HG03558 (cell line): ENCODE measurements around the gene HAT1.
"Not testable (repeated sequence)": the region's sequence is repeated elsewhere in the genome, so short reads cannot be mapped to it uniquely, and the experiment has no call there.

Experiments used
- ATAC-seq: cut with Tn5 transposase; IDR thresholded peaks from one replicate; pipeline ENCODE4 v1.9.1; 2021; ENCODE audit warnings: moderate number of reproducible peaks; ENCODE audit not compliant: unreplicated experiment; ENCODE audit errors: extremely low read depth

HAT1 gene

DNA sequence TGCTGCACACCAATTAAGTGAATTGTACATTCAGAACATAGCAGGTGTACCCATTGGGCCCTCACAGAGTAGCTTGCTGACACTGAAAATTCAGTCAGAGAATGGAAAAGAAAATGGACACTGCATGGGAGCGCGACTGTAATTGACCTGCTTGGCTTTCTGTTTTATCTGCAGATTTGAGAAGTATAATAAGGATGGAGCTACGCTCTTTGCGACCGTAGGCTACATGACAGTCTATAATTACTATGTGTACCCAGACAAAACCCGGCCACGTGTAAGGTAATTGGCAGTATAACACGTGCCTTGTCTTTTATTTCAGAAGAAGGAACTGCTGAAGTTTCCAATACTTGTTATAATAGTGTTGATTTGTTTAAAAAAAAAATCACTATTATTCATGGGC lies 44.0 kb downstream of the HAT1 start:
- no peak for ATAC-seq

GRCh38 chr2:171966688-171967087 lies 44.4 kb downstream of the HAT1 start:
- ATAC-seq: no peak

- no peak for ATAC-seq
Measured at GRCh38 chr2:171968509-171968908, 46.2 kb downstream of the HAT1 start.

- no peak for ATAC-seq
Measured at GRCh38 chr2:171972329-171972982, 50.2 kb downstream of the HAT1 start.

- ATAC-seq: no peak
Measured at GRCh38 chr2:171979103-171979502, 56.8 kb downstream of the HAT1 start.

DNA sequence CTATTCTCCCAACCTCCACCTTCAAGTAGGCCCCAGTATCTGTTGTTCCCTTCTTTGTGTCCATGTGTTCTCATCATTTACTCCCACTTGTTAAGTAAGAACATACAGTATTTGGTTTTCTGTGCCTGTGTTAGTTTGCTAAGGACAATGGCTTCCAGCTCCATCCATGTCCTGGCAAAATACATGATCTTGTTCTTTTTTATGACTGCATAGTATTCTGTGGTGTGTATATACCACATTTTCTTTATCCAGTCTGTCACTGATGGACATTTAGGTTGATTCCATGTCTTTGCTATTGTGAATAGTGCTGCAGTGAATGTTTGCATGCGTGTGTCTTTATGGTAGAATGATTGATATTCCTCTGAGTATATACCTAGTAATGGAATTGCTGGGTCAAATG lies 61.7 kb downstream of the HAT1 start:
- not testable (repeated sequence) for ATAC-seq

GRCh38 chr2:171985076-171985475 lies 62.8 kb downstream of the HAT1 start:
- no peak for ATAC-seq

GRCh38 chr2:171986778-171987177 lies 64.5 kb downstream of the HAT1 start:
- no peak for ATAC-seq

GRCh38 chr2:171991027-171991426 lies 68.8 kb downstream of the HAT1 start:
- ATAC-seq: no peak

GRCh38 chr2:171995586-171995985 lies 73.3 kb downstream of the HAT1 start:
- no peak for ATAC-seq

GRCh38 chr2:171996021-171996420 lies 73.8 kb downstream of the HAT1 start:
- ATAC-seq: no peak

DNA sequence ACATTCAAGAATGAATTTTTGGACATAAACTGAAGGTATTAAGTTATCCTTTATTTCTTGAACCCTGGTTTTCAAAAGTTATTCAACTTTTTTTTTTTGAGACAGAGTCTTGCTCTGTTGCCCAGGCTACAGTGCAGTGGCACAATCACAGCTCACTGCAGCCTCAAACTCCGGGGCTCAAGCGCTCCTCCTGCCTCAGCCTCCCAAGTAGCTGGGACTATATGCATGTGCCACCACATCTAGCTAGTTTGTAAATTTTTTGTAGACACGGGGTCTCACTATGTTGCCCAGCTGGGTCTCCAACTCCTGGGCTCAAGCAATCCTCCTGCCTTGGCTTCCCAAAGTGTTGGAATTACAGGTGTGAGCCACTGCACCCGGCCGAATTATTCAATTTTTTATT lies 74.8 kb downstream of the HAT1 start:
- not testable (repeated sequence) for ATAC-seq

DNA sequence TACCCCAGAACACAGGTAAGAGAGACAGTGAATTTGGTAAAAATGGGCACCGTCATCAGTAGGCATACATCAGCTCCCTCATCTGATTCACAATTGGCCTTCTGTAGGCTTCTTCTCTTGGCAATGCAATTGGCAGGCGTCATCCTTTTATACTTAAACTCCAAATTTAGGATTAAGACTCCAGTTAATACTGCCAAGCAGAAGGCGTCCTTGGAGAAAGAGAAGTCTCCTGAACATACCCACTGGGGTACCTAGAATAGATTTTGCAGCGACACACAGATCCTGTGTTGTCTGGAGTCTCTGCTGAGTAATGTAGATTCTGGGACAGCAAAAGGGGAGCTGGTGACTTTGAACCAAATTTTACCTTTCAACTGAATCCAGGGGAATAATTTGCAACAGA lies 76.9 kb downstream of the HAT1 start:
- no peak for ATAC-seq

DNA sequence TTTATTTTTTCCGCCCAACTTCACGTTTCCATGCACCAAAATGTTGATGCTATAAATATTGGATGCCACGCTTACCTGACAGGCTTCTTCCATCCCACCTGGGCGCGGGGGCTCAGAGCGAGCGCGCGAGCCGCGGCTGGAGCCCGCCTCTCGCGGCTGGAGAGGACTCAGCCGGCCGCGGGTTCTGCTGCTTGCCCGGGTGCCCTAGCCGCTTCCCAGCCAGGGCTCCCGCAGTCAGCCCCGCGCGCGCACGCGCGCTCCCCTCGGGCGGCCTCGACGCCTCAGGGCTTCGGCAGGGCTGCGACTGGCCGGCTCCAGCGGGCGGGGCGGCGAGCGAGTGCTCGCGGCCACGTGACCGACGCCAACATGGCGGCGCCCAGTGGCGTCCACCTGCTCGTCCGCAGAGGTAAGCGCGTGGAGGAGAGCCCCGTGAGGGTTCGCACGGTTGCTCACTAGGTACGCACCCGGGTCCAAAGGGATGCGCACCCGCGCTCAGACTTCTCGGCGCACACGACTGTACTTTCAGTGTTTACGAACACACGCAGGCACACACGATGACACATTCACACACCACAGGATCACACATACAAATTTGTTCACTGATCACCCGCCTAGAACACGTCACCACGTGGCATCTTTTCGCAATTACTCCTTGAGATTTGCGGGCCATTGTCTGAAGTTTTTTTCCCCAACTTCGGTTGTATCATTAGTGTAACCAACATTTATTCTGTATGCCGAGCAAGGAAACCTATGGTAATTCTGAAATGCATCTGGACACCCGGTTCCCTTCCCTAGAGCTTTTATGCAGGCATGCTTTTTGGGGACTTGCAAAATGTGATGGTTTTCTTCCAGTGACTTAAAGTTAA lies 77.6 kb downstream of the HAT1 start, which contains the start of gene METAP1D:
Gene METAP1D, plus strand, starts transcription at position 350 of the 866 bp plus-strand sequence. Its CDS starts 17 bp downstream, at position 367.
- peak; percentile 81 for ATAC-seq

DNA sequence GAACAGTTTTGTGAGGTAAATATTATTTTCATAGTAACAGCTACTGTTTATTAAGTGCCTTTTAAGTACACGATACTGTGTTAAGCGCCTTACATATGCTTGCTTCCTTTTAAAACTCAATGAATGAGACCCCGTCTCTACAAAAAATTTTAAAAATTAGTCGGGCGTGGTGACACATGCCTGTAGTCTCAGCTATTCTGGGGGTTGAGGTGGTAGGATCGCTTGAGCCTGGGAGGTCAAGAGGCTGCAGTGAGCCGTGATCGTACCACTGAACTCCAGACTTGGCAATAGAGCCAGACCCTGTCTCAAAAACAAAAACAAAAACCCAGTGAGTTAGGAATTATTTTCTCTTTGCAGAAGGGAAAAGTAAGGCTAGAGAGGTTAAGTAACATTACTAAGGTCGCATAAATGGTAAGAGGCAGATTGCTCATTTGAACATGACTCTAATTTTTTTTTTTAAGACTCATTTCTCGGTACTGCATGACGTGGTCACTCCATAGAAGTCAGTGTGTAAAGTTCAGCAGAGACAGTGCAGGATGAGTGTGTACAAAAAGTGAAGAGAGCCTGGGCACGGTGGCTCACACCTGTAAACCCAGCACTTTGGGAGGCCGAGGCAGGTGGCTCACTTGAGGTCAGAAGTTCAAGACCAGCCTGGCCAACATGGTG lies 78.6 kb downstream of the HAT1 start:
- no peak for ATAC-seq

DNA sequence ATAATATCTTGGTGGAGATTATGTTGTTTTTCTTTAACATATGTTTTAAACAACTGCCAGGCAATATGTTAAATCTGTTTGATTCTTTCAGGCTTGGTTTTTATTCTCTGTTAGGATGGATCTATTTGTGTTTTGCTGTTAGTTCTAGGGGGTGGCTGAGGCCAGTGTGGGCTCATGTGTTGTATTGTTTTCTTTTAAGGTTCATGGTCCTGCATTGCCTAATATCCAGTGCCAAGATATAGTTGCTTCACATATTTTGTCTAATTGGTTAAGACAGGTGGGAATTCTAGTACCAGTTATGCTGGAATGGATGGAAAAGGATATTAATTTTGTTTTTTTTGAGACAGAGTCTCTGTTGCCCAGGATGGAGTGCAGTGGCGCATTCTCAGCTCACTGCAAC lies 85.1 kb downstream of the HAT1 start:
- no peak for ATAC-seq

GRCh38 chr2:172009823-172010222 lies 87.6 kb downstream of the HAT1 start:
- no peak for ATAC-seq

DNA sequence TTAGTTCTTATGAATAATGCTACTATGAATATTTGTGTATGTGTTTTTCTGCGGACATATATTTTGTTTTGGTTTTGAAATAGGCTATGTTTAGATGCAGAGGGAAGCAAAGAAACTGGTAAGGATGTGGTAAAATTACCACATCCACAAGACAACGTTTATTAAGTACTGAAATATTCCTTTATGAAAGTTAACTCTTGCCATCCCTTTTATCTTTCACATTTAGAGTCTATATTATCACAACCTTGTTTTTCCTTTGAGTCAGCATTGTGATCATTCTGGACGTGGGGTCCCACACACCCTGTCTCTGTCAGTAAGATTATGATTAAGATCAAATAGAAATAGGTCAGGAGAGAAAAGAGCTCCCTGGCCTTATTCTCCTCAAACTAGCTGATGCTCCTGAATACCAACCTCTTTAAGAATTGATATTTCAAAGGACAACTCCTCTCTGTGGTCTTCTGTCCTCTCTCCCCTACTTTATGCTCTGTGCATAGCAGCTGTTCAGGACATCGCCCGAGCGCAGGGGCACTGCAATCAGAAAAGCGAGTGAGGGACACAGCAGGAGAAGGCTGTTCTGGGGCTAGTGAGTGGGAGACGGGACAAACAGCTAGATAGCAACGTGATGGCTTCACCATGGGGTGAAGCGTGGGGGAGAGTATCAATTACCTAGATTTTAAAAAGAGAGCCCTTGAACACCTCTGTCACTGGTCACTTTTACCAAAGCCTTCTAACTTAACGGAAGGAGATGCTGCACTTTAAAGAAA lies 89.7 kb downstream of the HAT1 start:
- no peak for ATAC-seq

- no peak for ATAC-seq
Measured at GRCh38 chr2:172012677-172013391, 90.6 kb downstream of the HAT1 start.

DNA sequence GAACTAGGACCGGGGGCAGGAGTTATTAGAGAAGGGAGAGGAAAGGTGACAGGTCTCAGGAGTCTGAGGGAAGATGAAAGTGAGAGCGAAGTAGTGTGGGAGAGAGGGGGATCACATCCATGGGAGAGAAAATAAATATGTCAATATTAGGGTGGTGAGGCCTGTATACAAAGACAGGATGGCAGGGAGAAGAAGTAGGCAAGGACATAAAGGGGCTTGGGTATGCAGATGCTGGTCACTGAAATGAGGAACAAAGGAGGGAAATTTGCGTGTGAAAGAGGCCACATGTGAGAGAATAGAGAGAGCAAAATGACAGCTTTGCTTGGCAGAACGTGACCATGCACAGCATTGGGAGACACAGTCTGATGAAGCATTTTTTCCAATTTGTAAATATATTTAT lies 91.1 kb downstream of the HAT1 start:
- ATAC-seq: peak; percentile 46
